ENCODE data around the gene GLP1R.

The GLP1R gene

GRCh38 chr6:39009476-39009875, 39.1 kb upstream of the GLP1R start:
- H3K4me3 ChIP-seq (ENCODE audit: low read depth, low read length), result no peak overlapping the region
- no peak for TF ChIP-seq CTCF (IDR thresholded peaks at IDR 0.05; ENCODE audit: low read depth, low read length)

GRCh38 chr6:39016839-39017546, 31.6 kb upstream of the GLP1R start:
- TF ChIP-seq CTCF (IDR thresholded peaks at IDR 0.05; ENCODE audit: low read depth, low read length), result no peak

GRCh38 chr6:39017547-39017880, 31.1 kb upstream of the GLP1R start:
- H3K4me3 ChIP-seq (ENCODE audit: low read depth, low read length), result no peak overlapping the region
- TF ChIP-seq CTCF (IDR thresholded peaks at IDR 0.05; ENCODE audit: low read depth, low read length), result no peak

More at GRCh38 chr6:39016839-39017546, 31.6 kb upstream of the GLP1R start:
- H3K4me3 ChIP-seq (ENCODE audit: low read depth, low read length), result no peak overlapping the region

GRCh38 chr6:39018103-39018502, 30.5 kb upstream of the GLP1R start:
- no peak overlapping the region for H3K4me3 ChIP-seq (ENCODE audit: low read depth, low read length)
- no peak for TF ChIP-seq CTCF (IDR thresholded peaks at IDR 0.05; ENCODE audit: low read depth, low read length)

GRCh38 chr6:39020136-39020535, 28.4 kb upstream of the GLP1R start:
- no peak for TF ChIP-seq CTCF (IDR thresholded peaks at IDR 0.05; ENCODE audit: low read depth, low read length)
- H3K4me3 ChIP-seq (ENCODE audit: low read depth, low read length), result no peak overlapping the region

- no peak overlapping the region for H3K4me3 ChIP-seq (ENCODE audit: low read depth, low read length)
- TF ChIP-seq CTCF (IDR thresholded peaks at IDR 0.05; ENCODE audit: low read depth, low read length), result no peak
Observed at GRCh38 chr6:39021041-39021440, 27.5 kb upstream of the GLP1R start.

GRCh38 chr6:39021779-39022178, 26.8 kb upstream of the GLP1R start:
- H3K4me3 ChIP-seq (ENCODE audit: low read depth, low read length), result no peak overlapping the region
- TF ChIP-seq CTCF (IDR thresholded peaks at IDR 0.05; ENCODE audit: low read depth, low read length), result no peak

All from WI38 (cell line).